HepG2 (cell line): ENCODE results near the gene WBP1. TPM values are rescaled to one million over a fixed set of nuclear protein-coding genes. Genes with fewer than 3 reads are reported as not detected.

ENCODE experiments used
- E2F2 ChIP-seq: sonication (generic); formaldehyde crosslinking; IDR thresholded peaks from 2 replicates; pipeline ENCODE4 v1.4.0; 2020; ENCODE audit warnings: missing genetic modification reagents, borderline replicate concordance
- ELF4 ChIP-seq: sonication (generic); formaldehyde crosslinking; IDR thresholded peaks from 2 replicates; pipeline ENCODE4 v1.5.0; 2020; ENCODE audit warnings: missing genetic modification reagents, mild to moderate bottlenecking, moderate library complexity, borderline replicate concordance
- FOXA1 ChIP-seq, 2 experiments: fragments of 450-650 bp in 1 of 2; sonication (generic) in 1 of 2; formaldehyde crosslinking in 1 of 2; IDR thresholded peaks; 2 replicates each; pipeline versions ENCODE4 v1.4.0 to v1.6.1; 2016 to 2020; ENCODE audit warnings: missing genetic modification reagents in 1 of 2
- FOXO1 ChIP-seq: sonication (generic); formaldehyde crosslinking; IDR thresholded peaks from 2 replicates; pipeline ENCODE4 v1.4.0; 2020; ENCODE audit warnings: missing genetic modification reagents
- HMGA1 ChIP-seq: sonication (generic); formaldehyde crosslinking; conservative IDR thresholded peaks from 2 replicates; pipeline ENCODE4 v1.4.0; 2020; ENCODE audit warnings: missing genetic modification reagents
- JUN ChIP-seq: sonication (generic); formaldehyde crosslinking; IDR thresholded peaks from 2 replicates; pipeline ENCODE4 v1.4.0; 2020; ENCODE audit warnings: mild to moderate bottlenecking, missing genetic modification reagents
- MLLT10 ChIP-seq: sonication (generic); formaldehyde crosslinking; IDR thresholded peaks from 2 replicates; pipeline ENCODE4 v1.4.0; 2020; ENCODE audit warnings: missing genetic modification reagents
- NPAS2 ChIP-seq: sonication (generic); formaldehyde crosslinking; IDR thresholded peaks from 2 replicates; pipeline ENCODE4 v1.8.0; 2022; ENCODE audit warnings: mild to moderate bottlenecking, missing genetic modification reagents, borderline replicate concordance
- POLR2AphosphoS2 ChIP-seq: IDR thresholded peaks from 2 replicates; pipeline ENCODE4 v1.6.1; 2011; ENCODE audit warnings: low read depth, low read length, improper control_type of control experiment
- TMF1 ChIP-seq: sonication (generic); formaldehyde crosslinking; IDR thresholded peaks from 2 replicates; pipeline ENCODE4 v1.8.1; 2022; ENCODE audit warnings: low read depth, missing genetic modification reagents
- TOE1 ChIP-seq: sonication (generic); formaldehyde crosslinking; IDR thresholded peaks from 2 replicates; pipeline ENCODE4 v1.4.0; 2020; ENCODE audit warnings: mild to moderate bottlenecking, missing genetic modification reagents
- ZFP37 ChIP-seq: sonication (generic); formaldehyde crosslinking; IDR thresholded peaks from 2 replicates; pipeline ENCODE4 v1.4.0; 2020; ENCODE audit warnings: missing genetic modification reagents, borderline replicate concordance
- ZNF205 ChIP-seq: IDR thresholded peaks from 2 replicates; pipeline ENCODE4 v1.6.1; 2018; ENCODE audit warnings: missing biosample characterization, missing genetic modification reagents
- ZNF446 ChIP-seq: sonication (generic); formaldehyde crosslinking; IDR thresholded peaks from 2 replicates; pipeline ENCODE4 v1.5.0; 2020; ENCODE audit warnings: mild to moderate bottlenecking, missing genetic modification reagents
- ZNF574 ChIP-seq: sonication (generic); formaldehyde crosslinking; IDR thresholded peaks from 2 replicates; pipeline ENCODE4 v1.4.0; 2020; ENCODE audit warnings: missing genetic modification reagents
- ZNF678 ChIP-seq: sonication (generic); formaldehyde crosslinking; IDR thresholded peaks from 2 replicates; pipeline ENCODE4 v1.4.0; 2020; ENCODE audit warnings: mild to moderate bottlenecking, missing genetic modification reagents
- ZNF776 ChIP-seq: sonication (generic); formaldehyde crosslinking; IDR thresholded peaks from 2 replicates; pipeline ENCODE4 v1.4.0; 2020; ENCODE audit warnings: mild to moderate bottlenecking, missing genetic modification reagents
- polyA plus RNA-seq, 8 experiments: library from polyadenylated mRNA; depleted of rRNA in 3 of 8; stranded (reverse) in 7 of 8; unstranded in 1 of 8; fragments of >200 nt; fragmentation: Illumina TruSeq in 4 of 8; extraction: Trizol in 4 of 8; gene quantifications; 2 replicates each; pipeline versions ENCODE4 v1.2.1 to v1.2.3, GENCODE V29; 2011 to 2016; ENCODE audit warnings: low read depth in 4 of 8, missing spikeins in 1 of 8, mixed read lengths in 1 of 8; ENCODE audit not compliant: insufficient read depth in 1 of 8
- total RNA-seq, 5 experiments: library from RNA; depleted of rRNA; stranded (reverse); fragments of >200 nt; fragmentation: Illumina TruSeq; extraction: Trizol; gene quantifications; 2 replicates each; pipeline ENCODE4 v1.2.3, GENCODE V29; 2016; ENCODE audit warnings: low read depth in 1 of 5
- TF ChIP-seq, protein P1 (sequence below): sonication (generic); formaldehyde crosslinking; conservative IDR thresholded peaks from 2 replicates; pipeline ENCODE4 v1.4.0; 2020; ENCODE audit warnings: missing genetic modification reagents
- TF ChIP-seq, protein P2 (sequence below): sonication (generic); formaldehyde crosslinking; conservative IDR thresholded peaks from 2 replicates; pipeline ENCODE4 v1.4.0; 2020; ENCODE audit warnings: mild to moderate bottlenecking, missing genetic modification reagents, moderate library complexity

WBP1 gene
- total and polyA plus RNA-seq, 2 of the 13 experiments (the other 11 are each of a cell fraction or from before 2014, with no cell fraction given), result 38.8 to 85.7 TPM

- TF ChIP-seq NPAS2 (CRISPR knock-in tag), result peak; percentile 89; the same call in 1 of the 2 replicates
- peak; percentile 99 for TF ChIP-seq ZNF574 (CRISPR knock-in tag)
- peak; percentile 11; the same call in 1 of the 2 replicates for TF ChIP-seq ELF4 (CRISPR knock-in tag)
- TF ChIP-seq POLR2AphosphoS2, result peak; percentile 83
- peak; percentile 39; the same call in 1 of the 2 replicates for TF ChIP-seq E2F2 (CRISPR knock-in tag)
- no peak for TF ChIP-seq MLLT10 (CRISPR knock-in tag)
- no peak for TF ChIP-seq FOXA1 (IDR thresholded peaks at IDR 0.05)
- TF ChIP-seq FOXA1 (CRISPR knock-in tag; IDR thresholded peaks at IDR 0.05), result peak; percentile 52; the same call in 1 of the 2 replicates
- peak; percentile 78; the same call in 1 of the 2 replicates for TF ChIP-seq TOE1
- TF ChIP-seq JUN (CRISPR knock-in tag), result peak; percentile 61; the same call in 1 of the 2 replicates
- TF ChIP-seq ZNF776 (CRISPR knock-in tag), result peak; percentile 91
- TF ChIP-seq, protein P1, sequence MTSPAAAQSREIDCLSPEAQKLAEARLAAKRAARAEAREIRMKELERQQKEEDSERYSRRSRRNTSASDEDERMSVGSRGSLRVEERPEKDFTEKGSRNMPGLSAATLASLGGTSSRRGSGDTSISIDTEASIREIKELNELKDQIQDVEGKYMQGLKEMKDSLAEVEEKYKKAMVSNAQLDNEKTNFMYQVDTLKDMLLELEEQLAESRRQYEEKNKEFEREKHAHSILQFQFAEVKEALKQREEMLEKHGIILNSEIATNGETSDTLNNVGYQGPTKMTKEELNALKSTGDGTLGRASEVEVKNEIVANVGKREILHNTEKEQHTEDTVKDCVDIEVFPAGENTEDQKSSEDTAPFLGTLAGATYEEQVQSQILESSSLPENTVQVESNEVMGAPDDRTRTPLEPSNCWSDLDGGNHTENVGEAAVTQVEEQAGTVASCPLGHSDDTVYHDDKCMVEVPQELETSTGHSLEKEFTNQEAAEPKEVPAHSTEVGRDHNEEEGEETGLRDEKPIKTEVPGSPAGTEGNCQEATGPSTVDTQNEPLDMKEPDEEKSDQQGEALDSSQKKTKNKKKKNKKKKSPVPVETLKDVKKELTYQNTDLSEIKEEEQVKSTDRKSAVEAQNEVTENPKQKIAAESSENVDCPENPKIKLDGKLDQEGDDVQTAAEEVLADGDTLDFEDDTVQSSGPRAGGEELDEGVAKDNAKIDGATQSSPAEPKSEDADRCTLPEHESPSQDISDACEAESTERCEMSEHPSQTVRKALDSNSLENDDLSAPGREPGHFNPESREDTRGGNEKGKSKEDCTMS (CRISPR knock-in tag), result no peak
- TF ChIP-seq ZFP37 (CRISPR knock-in tag), result peak; percentile 59
- TF ChIP-seq, protein P2, sequence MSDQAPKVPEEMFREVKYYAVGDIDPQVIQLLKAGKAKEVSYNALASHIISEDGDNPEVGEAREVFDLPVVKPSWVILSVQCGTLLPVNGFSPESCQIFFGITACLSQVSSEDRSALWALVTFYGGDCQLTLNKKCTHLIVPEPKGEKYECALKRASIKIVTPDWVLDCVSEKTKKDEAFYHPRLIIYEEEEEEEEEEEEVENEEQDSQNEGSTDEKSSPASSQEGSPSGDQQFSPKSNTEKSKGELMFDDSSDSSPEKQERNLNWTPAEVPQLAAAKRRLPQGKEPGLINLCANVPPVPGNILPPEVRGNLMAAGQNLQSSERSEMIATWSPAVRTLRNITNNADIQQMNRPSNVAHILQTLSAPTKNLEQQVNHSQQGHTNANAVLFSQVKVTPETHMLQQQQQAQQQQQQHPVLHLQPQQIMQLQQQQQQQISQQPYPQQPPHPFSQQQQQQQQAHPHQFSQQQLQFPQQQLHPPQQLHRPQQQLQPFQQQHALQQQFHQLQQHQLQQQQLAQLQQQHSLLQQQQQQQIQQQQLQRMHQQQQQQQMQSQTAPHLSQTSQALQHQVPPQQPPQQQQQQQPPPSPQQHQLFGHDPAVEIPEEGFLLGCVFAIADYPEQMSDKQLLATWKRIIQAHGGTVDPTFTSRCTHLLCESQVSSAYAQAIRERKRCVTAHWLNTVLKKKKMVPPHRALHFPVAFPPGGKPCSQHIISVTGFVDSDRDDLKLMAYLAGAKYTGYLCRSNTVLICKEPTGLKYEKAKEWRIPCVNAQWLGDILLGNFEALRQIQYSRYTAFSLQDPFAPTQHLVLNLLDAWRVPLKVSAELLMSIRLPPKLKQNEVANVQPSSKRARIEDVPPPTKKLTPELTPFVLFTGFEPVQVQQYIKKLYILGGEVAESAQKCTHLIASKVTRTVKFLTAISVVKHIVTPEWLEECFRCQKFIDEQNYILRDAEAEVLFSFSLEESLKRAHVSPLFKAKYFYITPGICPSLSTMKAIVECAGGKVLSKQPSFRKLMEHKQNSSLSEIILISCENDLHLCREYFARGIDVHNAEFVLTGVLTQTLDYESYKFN, result peak; percentile 60
- no peak for TF ChIP-seq ZNF446 (CRISPR knock-in tag)
- TF ChIP-seq ZNF678, result peak; percentile 73; the same call in 1 of the 2 replicates
- no peak for TF ChIP-seq HMGA1 (CRISPR knock-in tag)
- peak; percentile 63 for TF ChIP-seq FOXO1 (CRISPR knock-in tag)
- TF ChIP-seq TMF1 (CRISPR knock-in tag), result no peak
- TF ChIP-seq ZNF205, result peak; percentile 71; the same call in 1 of the 2 replicates
Measured at GRCh38 chr2:74507145-74507925, 49.1 kb downstream of the WBP1 start, which contains the start of gene PCGF1 (continued).
